HG02884 (cell line): ENCODE measurements around the gene SAP25.
"Not testable (repeated sequence)": the region's sequence is repeated elsewhere in the genome, so short reads cannot be mapped to it uniquely, and the experiment has no call there.

Experiments used
- ATAC-seq: cut with Tn5 transposase; IDR thresholded peaks from one replicate; pipeline ENCODE4 v1.9.1; 2021; ENCODE audit warnings: mild to moderate bottlenecking, moderate library complexity; ENCODE audit not compliant: unreplicated experiment

SAP25 gene

GRCh38 chr7:100562195-100563099, 11.3 kb downstream of the SAP25 start:
- no peak for ATAC-seq

GRCh38 chr7:100561491-100562194, 12.1 kb downstream of the SAP25 start:
- no peak for ATAC-seq

GRCh38 chr7:100559127-100559526, 14.6 kb downstream of the SAP25 start:
- no peak for ATAC-seq

- no peak for ATAC-seq
Observed at GRCh38 chr7:100556541-100556940, 17.2 kb downstream of the SAP25 start.

- no peak for ATAC-seq
Observed at GRCh38 chr7:100555701-100556100, 18.0 kb downstream of the SAP25 start.

GRCh38 chr7:100553032-100553431, 20.7 kb downstream of the SAP25 start:
- no peak for ATAC-seq

GRCh38 chr7:100552532-100552931, 21.2 kb downstream of the SAP25 start:
- no peak for ATAC-seq

GRCh38 chr7:100548446-100548845, 25.3 kb downstream of the SAP25 start:
- ATAC-seq: not testable (repeated sequence)

- ATAC-seq: no peak
Observed at GRCh38 chr7:100547872-100548271, 25.8 kb downstream of the SAP25 start.

- ATAC-seq: no peak
Observed at GRCh38 chr7:100546926-100547800, 26.5 kb downstream of the SAP25 start.

GRCh38 chr7:100546129-100546925, 27.4 kb downstream of the SAP25 start:
- no peak for ATAC-seq

- ATAC-seq: peak; percentile 44
Observed at GRCh38 chr7:100545360-100546128, 28.2 kb downstream of the SAP25 start.

GRCh38 chr7:100544967-100545359, 28.7 kb downstream of the SAP25 start:
- ATAC-seq: no peak

GRCh38 chr7:100544386-100544785, 29.3 kb downstream of the SAP25 start:
- ATAC-seq: no peak

GRCh38 chr7:100543586-100543985, 30.1 kb downstream of the SAP25 start:
- ATAC-seq: no peak

GRCh38 chr7:100541309-100541708, 32.4 kb downstream of the SAP25 start:
- not testable (repeated sequence) for ATAC-seq

- no peak for ATAC-seq
Observed at GRCh38 chr7:100540073-100540723, 33.5 kb downstream of the SAP25 start.

- ATAC-seq: no peak
Observed at GRCh38 chr7:100539436-100540006, 34.2 kb downstream of the SAP25 start.
